ENCODE results near the gene AFAP1. TPM values are rescaled to one million over a fixed set of nuclear protein-coding genes. Genes with fewer than 3 reads are reported as not detected.

AFAP1 gene
- total and polyA plus RNA-seq, 2 of the 8 experiments (the other 6 are each of a cell fraction or from before 2014, with no cell fraction given), result 3.6 to 18.2 TPM

GRCh38 chr4:7795983-7796382 lies 143.7 kb downstream of the AFAP1 start:
- Histone ChIP-seq H3K14ac (ENCODE audit: insufficient read length) (no peak overlapping the region), H2BK20ac (ENCODE audit: low read length) (no peak overlapping the region), H3K27me3 (replicated peaks in 1 of 4; ENCODE audit: control insufficient read depth in 3 of 4, extremely low read depth in 1 of 4, insufficient read depth in 3 of 4, low read length in 3 of 4) (no peaks in the 10 kb centered on the region), H3K4ac (replicated peaks; ENCODE audit: insufficient read length, low read depth, low read length) (no peak overlapping the region), H3K23me2 (ENCODE audit: low read depth, low read length) (no peaks in the 10 kb centered on the region), H3K23ac (ENCODE audit: insufficient read length) (no peak overlapping the region), H3K56ac (replicated peaks; ENCODE audit: insufficient read length, low read depth, low read length) (no peak overlapping the region), H3K79me2 (ENCODE audit: control insufficient read depth in 1 of 2, insufficient read depth in 2 of 2, low read length in 2 of 2) (no peaks in the 10 kb centered on the region), H3K27ac (ENCODE audit: low read depth, low read length) (no peak overlapping the region), H2BK12ac (ENCODE audit: low read depth, low read length) (no peak overlapping the region), H4K5ac (ENCODE audit: insufficient read length, low read depth, low read length) (no peak overlapping the region), H2AFZ (ENCODE audit: low read length) (no peak overlapping the region), H2AK5ac (ENCODE audit: low read depth, low read length) (no peak overlapping the region), H3K9ac (replicated peaks in 1 of 4; ENCODE audit: extremely low read depth in 1 of 4, low read depth in 3 of 4, low read length in 3 of 4) (no peak overlapping the region), H3K36me3 (ENCODE audit: control insufficient read depth in 2 of 4, insufficient read depth in 4 of 4, low read length in 3 of 4) (peaks cover 0 to 8% (median 5%) of the 10 kb centered on the region in 4 experiments; a peak in 7 of 8 replicates), H3K79me1 (ENCODE audit: low read depth, low read length) (no peaks in the 10 kb centered on the region), H4K20me1 (replicated peaks in 1 of 2; ENCODE audit: control insufficient read depth in 1 of 2, insufficient read depth in 2 of 2, low read length in 2 of 2) (no peaks in the 10 kb centered on the region), H3K18ac (ENCODE audit: extremely low read depth, low read length) (no peak overlapping the region), H3K4me2 (ENCODE audit: insufficient read depth in 1 of 2, low read depth in 2 of 2, low read length in 2 of 2) (no peak overlapping the region), H4K8ac (ENCODE audit: extremely low read depth, insufficient read depth, low read length) (no peak overlapping the region), H4K91ac (replicated peaks; ENCODE audit: insufficient read length, low read length) (no peak overlapping the region), H3K4me1 (replicated peaks in 1 of 4; ENCODE audit: control insufficient read depth in 3 of 4, insufficient read depth in 4 of 4, low read length in 3 of 4) (no peaks in the 10 kb centered on the region), H3K9me3 (ENCODE audit: insufficient read depth in 2 of 2, low read depth in 1 of 2, low read length in 1 of 2) (peaks cover 4 to 6% of the 10 kb centered on the region in 2 experiments; a peak in 2 of 4 replicates), H3K4me3 (ENCODE audit: extremely low read depth in 1 of 4, insufficient read depth in 2 of 4, low read depth in 3 of 4, low read length in 4 of 4) (no peak overlapping the region), H2BK120ac (replicated peaks; ENCODE audit: low read depth, low read length) (no peak overlapping the region), H2BK15ac (ENCODE audit: low read length) (no peak overlapping the region), H2BK5ac (ENCODE audit: low read depth, low read length) (no peak overlapping the region)
- ChIA-PET CTCF (ENCODE audit: partially characterized antibody) (interaction anchor here (0.8 to 2.1 kb wide), 3 partner anchors 14 to 34 kb away, joined by 3 to 6 read pairs (median 3); no protein-coding TSS in a partner anchor), POLR2A (ENCODE audit: partially characterized antibody) (no interaction called here)
- DNase-seq (ENCODE audit: low read depth in 1 of 2, low spot score in 2 of 2), result no peak
- TF ChIP-seq KDM1A (IDR thresholded peaks at IDR 0.05; ENCODE audit: borderline replicate concordance, low read length), result no peak
- no peak for TF ChIP-seq TBP (IDR thresholded peaks at IDR 0.05; ENCODE audit: low read depth, low read length)
- TF ChIP-seq SP4 (IDR thresholded peaks at IDR 0.05; ENCODE audit: low read length), result no peak
- no peak for TF ChIP-seq ATF2 (IDR thresholded peaks at IDR 0.05; ENCODE audit: low read length)
- no peak for TF ChIP-seq HDAC2 (IDR thresholded peaks at IDR 0.05; ENCODE audit: borderline replicate concordance in 1 of 2, low read depth in 2 of 2, low read length in 2 of 2)
- no peak for TF ChIP-seq MAX (IDR thresholded peaks at IDR 0.05)
- TF ChIP-seq MAFK (IDR thresholded peaks at IDR 0.05; ENCODE audit: low read depth, low read length), result no peak
- TF ChIP-seq TAF7 (optimal IDR thresholded peaks at IDR 0.05; ENCODE audit: borderline replicate concordance, low read depth, low read length), result no peak
- no peak for TF ChIP-seq SIX5 (IDR thresholded peaks at IDR 0.05; ENCODE audit: low read depth, low read length)
- TF ChIP-seq RFX5 (IDR thresholded peaks at IDR 0.05; ENCODE audit: borderline replicate concordance, low read depth, low read length), result no peak
- no peak for TF ChIP-seq POU5F1 (IDR thresholded peaks at IDR 0.05; ENCODE audit: low read depth, low read length)
- TF ChIP-seq RBBP5 (IDR thresholded peaks at IDR 0.05; ENCODE audit: borderline replicate concordance, low read depth, low read length), result no peak
- 97% methylated on average over 8 of the region's 8 CpGs; no CpG with 5 or more reads in 1 of the 2 experiments for WGBS, 2 experiments (ENCODE audit: extremely low coverage in 1 of 2, insufficient coverage in 1 of 2, insufficient read length in 1 of 2, insufficient replicate concordance in 2 of 2, low coverage in 1 of 2, low lambda C conversion rate in 2 of 2, missing lambda C conversion rate in 1 of 2)
- no peak for FAIRE-seq

Measured in H1 (cell line).